Activated CD4-positive, alpha-beta T cell treated with anti-CD3 and anti-CD28 coated beads, Interleukin-2, amount 50 U/mL, for 24 hours (primary cell): Measurements from ENCODE around the gene SLC35D2.
"Not testable (repeated sequence)": the region's sequence is repeated elsewhere in the genome, so short reads cannot be mapped to it uniquely, and the experiment has no call there.

Experiments
- DNase-seq, 2 donors: peaks; one replicate each; pipeline ENCODE4 v3.0.0-alpha.2; 2020; ENCODE audit warnings: low read depth in 1 of 2, low spot score in 1 of 2

Gene SLC35D2

GRCh38 chr9:96361668-96362067 lies 21.8 kb downstream of the SLC35D2 start:
- DNase-seq: no peak

DNA sequence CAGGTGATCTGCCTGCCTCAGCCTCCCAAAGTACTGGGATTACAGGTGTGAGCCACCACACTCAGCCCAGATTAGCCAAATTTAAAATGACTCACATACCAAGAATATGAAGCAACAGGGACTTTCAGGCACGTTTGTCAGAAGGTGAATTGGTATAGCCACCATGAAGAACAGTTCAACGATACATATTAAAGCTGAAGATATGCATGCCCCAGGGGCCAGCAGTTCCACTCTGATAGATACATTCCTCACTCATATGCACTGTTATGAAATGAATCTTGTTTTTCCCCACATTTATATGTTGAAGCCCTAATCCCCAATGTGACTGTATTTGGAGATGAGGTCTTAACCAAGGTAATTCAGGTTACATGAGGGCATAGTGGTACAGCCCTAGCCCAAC lies 22.5 kb downstream of the SLC35D2 start:
- DNase-seq: no peak

DNA sequence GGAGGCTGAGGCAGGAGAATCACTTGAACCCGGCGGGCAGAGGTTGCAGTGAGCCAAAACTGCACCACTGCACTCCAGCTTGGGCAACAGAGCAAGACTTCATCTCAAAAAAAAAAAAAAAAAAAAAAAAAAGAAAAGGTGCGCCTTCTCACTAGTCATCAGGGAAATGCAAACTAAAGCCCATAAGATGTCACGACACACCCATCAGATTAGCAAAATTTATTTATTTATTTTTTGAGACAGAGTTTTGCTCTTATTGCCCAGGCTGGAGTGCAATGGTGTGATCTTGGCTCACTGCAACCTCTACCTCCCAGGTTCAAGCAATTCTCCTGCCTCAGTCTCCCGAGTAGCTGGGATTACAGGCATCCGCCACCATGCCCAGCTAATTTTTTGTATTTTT lies 23.0 kb downstream of the SLC35D2 start:
- not testable (repeated sequence) for DNase-seq

DNA sequence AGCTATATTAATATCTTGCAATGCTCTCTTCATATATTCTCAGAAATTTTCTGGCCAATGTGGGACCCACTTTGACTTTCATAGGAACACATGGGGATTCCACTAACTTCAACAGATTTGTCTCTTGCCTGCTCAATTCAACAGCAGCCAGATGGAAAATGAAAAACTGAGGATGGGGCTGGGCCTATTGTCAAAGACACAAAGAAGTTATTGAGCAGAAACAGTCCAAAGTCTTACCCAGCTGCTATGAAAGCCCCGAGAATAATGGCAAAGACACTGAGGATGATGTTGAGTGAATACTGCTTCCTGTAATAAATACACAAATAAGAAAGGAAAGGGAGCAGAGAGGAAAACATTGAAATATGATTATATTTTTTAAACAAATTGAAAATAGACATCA lies 32.6 kb downstream of the SLC35D2 start:
- no peak for DNase-seq

GRCh38 chr9:96348261-96348660 lies 35.2 kb downstream of the SLC35D2 start:
- DNase-seq: no peak

- DNase-seq: no peak
These were observed 38.0 kb downstream of the SLC35D2 start for GRCh38 chr9:96345551-96345950.

DNA sequence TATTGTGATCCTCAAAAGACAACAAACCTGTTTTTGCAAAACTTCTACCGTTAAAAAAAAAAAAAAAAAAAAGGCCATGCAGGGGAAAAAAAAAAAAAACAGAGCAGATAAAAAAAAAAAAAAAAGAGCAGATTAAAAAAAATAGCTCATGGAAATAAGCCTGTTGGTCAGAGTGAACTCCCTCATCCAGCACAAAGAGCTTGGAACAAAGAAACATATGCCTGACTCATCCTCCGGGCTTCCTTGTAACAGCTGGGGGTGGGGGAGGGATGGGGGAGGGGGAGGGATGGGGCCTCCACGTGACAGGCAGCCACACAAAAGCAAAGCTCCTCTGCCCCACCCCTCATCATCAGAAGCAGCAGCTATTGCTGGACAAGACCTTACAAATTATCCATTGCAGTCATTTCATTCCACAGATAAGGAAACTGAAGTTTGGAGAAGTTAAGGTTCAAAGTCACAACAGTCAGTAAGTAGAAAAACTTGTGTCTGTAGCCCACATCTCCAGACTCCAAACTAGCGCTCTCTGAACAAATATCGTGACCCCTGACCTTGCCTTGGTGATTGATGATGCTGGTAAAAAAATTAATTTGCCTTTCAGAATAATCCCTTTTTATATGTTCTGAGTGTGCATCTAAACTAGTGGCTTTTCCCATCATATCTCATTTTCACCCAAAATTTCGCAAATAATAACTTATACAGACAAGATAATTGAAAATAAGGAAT lies 38.9 kb downstream of the SLC35D2 start:
- no peak for DNase-seq

DNA sequence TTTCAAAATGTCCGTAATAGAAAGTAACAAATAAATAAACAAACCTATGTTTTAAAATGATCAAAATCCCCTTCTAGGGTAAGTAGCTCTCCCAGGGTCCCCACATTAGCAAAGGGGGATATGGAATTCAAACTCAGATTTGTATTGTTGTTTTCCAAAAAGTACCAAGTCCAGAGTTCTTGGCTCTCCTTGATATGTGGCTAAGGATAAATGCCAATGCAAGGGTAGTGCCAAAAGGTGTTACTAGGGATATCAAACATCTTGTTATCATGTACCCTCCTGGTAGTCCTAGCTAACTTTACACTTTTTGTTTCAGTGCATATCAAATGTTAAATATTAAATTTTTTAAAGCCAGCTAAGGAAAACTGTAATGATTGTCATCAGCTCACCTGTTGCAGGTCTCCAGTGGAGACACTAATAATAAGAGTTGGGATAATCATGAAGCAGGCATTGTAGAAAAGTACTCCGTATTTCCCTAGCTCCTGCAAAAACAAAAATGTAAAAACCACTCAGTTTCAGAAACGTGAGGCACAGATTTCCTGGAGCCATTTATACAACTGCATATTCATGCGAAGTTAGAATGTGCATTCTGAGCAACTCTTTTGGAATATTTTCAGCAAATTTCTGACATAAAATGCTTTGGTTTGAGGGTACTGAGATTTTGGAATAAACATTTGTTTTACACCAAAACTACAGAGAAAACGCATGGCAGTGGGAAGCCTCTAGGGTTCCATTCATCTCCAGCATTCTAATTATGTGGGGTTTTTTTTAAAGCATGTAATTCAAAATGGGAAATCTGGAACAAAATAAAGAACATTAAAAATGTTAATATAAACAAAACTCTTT lies 39.8 kb downstream of the SLC35D2 start:
- no peak for DNase-seq

GRCh38 chr9:96342571-96343245 lies 40.8 kb downstream of the SLC35D2 start:
- no peak for DNase-seq

- no peak for DNase-seq
These were observed 42.8 kb downstream of the SLC35D2 start for GRCh38 chr9:96340707-96341106.

DNA sequence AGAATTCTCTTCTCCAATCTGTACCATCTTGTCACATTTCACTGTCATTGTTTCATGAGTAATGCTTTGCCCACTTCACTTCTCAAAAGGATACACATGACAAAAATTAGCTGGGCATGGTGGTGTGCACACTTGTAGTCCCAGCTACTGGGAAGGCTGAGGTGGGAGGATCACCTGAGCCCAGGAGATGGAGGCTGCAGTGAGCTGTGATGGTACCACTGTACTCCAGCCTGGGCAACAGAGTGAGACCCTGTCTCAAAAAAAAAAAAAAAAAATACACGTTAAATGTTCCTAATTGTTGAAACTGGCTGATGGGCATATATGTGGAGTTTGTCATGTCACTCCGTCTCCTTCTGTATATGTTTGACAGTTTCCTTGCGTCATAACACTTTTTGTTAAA lies 45.2 kb downstream of the SLC35D2 start:
- DNase-seq: no peak

DNA sequence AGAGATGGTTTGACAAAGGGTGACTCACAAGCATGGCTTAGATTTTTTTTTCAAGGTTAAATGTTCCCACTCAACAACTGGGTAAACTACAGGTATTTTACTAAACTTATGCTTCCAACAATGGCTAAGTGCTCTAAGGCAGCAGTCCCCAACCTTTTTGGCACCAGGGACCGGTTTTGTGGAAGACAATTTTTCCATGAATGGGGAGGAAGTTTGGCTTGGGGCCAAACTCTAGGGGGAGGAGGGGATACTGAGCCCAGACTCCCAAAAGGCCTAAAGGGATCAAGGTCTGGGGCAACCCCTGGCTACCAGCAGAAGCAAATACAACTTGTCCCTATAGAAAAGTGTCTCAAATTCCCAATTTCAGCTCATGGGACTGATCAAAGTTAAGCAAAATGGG lies 49.6 kb downstream of the SLC35D2 start:
- no peak for DNase-seq

DNA sequence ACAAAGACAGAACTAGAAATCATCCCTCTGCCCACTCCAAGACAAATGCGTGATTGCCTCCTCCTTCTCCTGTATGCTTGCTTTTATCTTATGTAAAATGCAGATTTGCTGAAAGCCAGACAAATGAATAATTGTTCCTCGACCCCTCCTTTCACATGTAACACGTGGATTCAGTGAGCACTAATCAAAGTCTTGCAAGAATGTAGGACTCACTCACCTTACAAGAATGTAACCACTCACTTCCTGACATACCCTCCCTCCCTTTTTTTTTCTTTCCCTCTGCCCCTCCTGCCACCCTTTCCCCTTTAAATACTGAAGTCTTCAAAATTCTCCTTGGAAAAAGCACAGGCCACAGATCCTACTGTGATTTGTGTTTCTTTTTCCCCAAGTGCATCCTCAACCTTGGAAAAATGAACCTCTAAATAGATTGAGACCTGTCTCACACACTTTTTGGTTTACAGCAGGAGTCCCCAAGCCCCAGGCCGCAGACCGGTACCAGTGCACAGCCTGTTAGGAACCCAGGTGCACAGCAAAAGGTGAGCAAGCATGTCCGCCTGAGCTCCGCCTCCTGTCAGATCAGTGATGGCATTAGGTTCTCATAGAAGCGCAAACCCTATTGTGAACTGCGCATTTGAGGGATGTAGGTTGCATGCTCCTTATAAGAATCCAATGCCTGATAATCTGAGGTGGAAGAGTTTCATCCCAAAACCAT lies 52.1 kb downstream of the SLC35D2 start:
- DNase-seq: no peak

DNA sequence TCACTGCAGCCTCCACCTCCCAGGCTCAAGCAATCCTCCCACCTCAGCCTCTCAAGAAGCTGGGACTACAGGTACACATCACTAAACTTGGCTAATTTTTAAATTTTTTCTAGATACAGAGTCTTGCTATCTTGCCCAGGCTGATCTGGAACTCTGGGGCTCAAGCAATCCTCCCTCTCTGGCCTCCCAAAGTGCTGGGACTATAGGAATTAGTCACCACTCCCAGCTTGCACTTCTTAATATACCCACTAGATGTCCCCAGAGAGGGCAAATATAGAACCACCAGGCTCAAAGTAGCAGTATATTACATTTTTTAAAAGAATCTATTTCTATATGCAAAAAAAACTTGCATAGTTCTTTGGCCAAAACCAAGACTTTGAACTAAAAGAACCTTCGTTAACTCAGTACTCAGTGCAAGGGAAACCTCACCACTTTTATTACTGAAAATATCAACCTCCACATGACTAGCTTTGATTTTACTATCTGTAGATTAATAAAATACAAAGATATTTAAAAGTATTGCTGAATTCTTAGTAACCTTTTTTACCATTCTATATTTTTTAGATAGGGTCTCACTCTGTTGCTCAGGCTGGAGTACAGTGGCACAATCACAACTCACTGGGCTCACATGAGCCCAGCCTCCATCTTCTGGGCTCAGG lies 55.7 kb downstream of the SLC35D2 start:
- peak in 1 of 2 donors; percentile 65 for DNase-seq

GRCh38 chr9:96323169-96323568 lies 60.3 kb downstream of the SLC35D2 start:
- no peak for DNase-seq

DNA sequence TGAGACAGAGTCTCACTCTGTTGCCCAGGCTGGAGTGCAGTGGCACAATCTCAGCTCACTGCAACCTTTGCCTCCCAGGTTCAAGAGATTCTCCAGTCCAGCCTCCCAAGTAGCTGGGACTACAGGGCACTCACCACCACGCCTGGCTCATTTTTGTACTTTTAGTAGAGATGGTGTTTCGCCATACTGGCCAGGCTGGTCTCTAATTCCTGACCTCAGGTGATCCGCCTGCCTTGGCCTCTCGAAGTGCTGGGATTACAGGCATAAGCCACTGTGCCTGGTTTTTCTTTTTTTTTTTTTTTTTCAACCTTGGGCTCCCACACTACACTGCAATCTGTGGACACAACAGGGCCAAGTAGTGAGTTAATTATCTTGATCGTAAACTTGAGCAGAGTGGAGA lies 60.8 kb downstream of the SLC35D2 start:
- DNase-seq: not testable (repeated sequence)

DNA sequence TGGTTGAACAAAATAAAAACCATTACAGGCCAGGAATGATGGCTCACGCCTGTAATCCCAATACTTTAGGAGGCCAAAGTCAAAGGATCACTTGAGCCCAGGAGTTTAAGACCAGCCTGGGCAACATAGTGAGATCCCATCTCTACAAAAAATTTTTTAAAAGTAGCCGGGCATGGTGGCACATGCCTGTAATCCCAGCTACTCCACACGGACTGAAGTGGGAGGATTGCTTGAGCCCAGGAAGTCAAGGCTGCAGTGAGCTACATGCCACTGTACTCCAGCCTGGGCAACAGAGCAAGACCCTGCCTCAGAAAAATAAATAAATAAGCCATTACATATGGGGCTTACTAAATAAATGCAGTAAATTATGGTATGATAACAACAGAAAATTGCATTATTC lies 61.3 kb downstream of the SLC35D2 start:
- DNase-seq: not testable (repeated sequence)

GRCh38 chr9:96321515-96321914 lies 62.0 kb downstream of the SLC35D2 start:
- DNase-seq: no peak

DNA sequence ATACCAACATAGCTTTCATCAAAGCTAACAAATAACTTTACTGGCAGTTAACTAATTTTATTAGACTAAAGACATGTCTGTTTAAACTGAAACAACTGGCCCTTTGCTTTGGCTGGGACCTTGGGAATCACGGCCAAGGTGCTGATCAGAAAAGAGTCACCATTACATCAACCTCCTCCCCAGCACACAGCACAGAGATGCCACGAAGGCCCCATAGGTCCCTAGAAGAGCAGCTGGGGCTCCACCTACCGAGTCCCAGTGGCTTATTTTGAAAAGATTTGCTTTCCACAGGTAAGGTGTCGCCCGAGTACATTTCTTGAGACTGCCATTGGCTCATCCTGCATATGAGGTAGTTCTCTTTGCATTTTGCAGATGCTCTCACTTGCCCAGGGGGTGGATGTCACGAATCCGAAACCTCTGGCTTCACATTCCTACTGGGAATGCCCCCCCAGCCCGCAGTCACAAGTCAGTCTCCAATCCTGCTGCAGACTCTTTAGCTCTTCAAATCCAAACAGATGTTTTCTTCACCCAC lies 62.7 kb downstream of the SLC35D2 start:
- no peak for DNase-seq

- no peak for DNase-seq
These were observed 64.5 kb downstream of the SLC35D2 start for GRCh38 chr9:96318921-96319565.
